ENCODE measurements around the gene TECPR2.

DNA sequence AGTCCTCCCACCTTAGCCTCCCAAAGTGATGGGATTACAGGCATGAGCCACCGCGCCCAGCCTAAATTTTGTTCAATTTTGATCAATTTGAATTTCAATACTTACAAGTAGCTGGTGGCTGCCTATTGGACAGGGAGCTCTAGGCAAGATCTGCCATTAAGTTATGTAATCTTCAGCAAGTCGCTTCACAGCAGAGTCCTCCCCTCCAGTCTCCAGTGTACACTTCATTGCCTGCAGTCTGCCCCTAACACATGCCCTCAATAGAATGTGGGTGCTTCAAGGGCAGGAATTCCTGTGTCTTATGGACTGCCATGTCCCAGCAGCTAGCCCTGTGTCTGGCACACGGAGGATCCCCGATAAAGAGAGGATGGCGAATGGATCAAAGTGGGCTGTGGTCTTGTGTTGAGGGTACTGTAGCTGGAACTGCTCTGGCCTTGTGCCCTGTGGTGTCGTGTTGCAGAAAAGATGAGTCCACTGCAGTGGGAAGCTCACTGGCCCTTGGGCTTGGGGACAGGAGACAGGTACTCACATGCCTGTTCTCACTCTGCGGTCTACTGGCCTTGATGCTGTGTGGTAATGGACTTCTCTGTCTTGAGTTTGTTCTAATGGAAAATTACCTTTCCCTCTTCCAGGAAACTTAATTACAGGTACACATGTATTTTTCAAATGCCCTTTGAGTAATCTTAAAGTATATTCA, 67.6 kb downstream of the TECPR2 start:
- TF ChIP-seq FOXA1 (IDR thresholded peaks at IDR 0.05) (no peak), JUND (IDR thresholded peaks at IDR 0.05) (no peak)
- TF ChIP-seq, protein P1, sequence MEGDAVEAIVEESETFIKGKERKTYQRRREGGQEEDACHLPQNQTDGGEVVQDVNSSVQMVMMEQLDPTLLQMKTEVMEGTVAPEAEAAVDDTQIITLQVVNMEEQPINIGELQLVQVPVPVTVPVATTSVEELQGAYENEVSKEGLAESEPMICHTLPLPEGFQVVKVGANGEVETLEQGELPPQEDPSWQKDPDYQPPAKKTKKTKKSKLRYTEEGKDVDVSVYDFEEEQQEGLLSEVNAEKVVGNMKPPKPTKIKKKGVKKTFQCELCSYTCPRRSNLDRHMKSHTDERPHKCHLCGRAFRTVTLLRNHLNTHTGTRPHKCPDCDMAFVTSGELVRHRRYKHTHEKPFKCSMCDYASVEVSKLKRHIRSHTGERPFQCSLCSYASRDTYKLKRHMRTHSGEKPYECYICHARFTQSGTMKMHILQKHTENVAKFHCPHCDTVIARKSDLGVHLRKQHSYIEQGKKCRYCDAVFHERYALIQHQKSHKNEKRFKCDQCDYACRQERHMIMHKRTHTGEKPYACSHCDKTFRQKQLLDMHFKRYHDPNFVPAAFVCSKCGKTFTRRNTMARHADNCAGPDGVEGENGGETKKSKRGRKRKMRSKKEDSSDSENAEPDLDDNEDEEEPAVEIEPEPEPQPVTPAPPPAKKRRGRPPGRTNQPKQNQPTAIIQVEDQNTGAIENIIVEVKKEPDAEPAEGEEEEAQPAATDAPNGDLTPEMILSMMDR (IDR thresholded peaks at IDR 0.05; ENCODE audit: low read depth, low read length, missing input control), result no peak
- TF ChIP-seq, protein P2, sequence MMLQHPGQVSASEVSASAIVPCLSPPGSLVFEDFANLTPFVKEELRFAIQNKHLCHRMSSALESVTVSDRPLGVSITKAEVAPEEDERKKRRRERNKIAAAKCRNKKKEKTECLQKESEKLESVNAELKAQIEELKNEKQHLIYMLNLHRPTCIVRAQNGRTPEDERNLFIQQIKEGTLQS (IDR thresholded peaks at IDR 0.05), result no peak
